KMS-11 (cell line): Measurements from ENCODE around the gene SORCS2.

Source experiments
- H2AFZ ChIP-seq: fragments of 200-600 bp; sonication (generic); 2 replicates; pipeline ENCODE4 v1.6.1; 2016; ENCODE audit warnings: antibody characterized with exemption, mixed run types, low read depth
- H3K27ac ChIP-seq: fragments of 200-600 bp; sonication (generic); 2 replicates; pipeline ENCODE4 v1.6.1; 2016; ENCODE audit warnings: mild to moderate bottlenecking, mixed run types
- H3K27me3 ChIP-seq: fragments of 200-600 bp; sonication (generic); 2 replicates; pipeline ENCODE4 v1.6.1; 2017; ENCODE audit warnings: mild to moderate bottlenecking, low read depth, mixed run types, moderate library complexity; ENCODE audit not compliant: insufficient read depth
- H3K36me3 ChIP-seq: fragments of 200-600 bp; sonication (generic); 2 replicates; pipeline ENCODE4 v1.6.1; 2017; ENCODE audit warnings: mild to moderate bottlenecking, mixed run types; ENCODE audit not compliant: insufficient read depth
- H3K4me1 ChIP-seq: fragments of 200-600 bp; sonication (generic); 2 replicates; pipeline ENCODE4 v1.6.1; 2016; ENCODE audit warnings: mild to moderate bottlenecking, low read depth, mixed run types; ENCODE audit not compliant: poor library complexity, severe bottlenecking
- H3K4me2 ChIP-seq: fragments of 200-600 bp; sonication (generic); 2 replicates; pipeline ENCODE4 v1.7.0; 2016; ENCODE audit warnings: mild to moderate bottlenecking, mixed run types
- H3K4me3 ChIP-seq: fragments of 200-600 bp; sonication (generic); IDR thresholded peaks from 2 replicates; pipeline ENCODE4 v1.6.1; 2017; ENCODE audit warnings: low read depth, low read length, mixed read lengths; ENCODE audit not compliant: insufficient read depth
- H3K79me2 ChIP-seq: fragments of 200-600 bp; sonication (generic); 2 replicates; pipeline ENCODE4 v1.6.1; 2016; ENCODE audit warnings: low read depth, mixed run types; ENCODE audit not compliant: insufficient read depth
- H3K9ac ChIP-seq: fragments of 200-600 bp; sonication (generic); 2 replicates; pipeline ENCODE4 v1.6.1; 2016; ENCODE audit warnings: mild to moderate bottlenecking, mixed run types
- H4K20me1 ChIP-seq: fragments of 200-600 bp; sonication (generic); 2 replicates; pipeline ENCODE4 v1.6.1; 2016; ENCODE audit warnings: mild to moderate bottlenecking, mixed run types; ENCODE audit not compliant: insufficient read depth
- TF ChIP-seq, protein P1 (sequence below): fragments of 200-600 bp; sonication (generic); conservative IDR thresholded peaks from 2 replicates; pipeline ENCODE4 v1.6.1; 2017; ENCODE audit warnings: low read depth, mild to moderate bottlenecking, antibody characterized with exemption, low read length, moderate library complexity, mixed read lengths

SORCS2 gene

DNA sequence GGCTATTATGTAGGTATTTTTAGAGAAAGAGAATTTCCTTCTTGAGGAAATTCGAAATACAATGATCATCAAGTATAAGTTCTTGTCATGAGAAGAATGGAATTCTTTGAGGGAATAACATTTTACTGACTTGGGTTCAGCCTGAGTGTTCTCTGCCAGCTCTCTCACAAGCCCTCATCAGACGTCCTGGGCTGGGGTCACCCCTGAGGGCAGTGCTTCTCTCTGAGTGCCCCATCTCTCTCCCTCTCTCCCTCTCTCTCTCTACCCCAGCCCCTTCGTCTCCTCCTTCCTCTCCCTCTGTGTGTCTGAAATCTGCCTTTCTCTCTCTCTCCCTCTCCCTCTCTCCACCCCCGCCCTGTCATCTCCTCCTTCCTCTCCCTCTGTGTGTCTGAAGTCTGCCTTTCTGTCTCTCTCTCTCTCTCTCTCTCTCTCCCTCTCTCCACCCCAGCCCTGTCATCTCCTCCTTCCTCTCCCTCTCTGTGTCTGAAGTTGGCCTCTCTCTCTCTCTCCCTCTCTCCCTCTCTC lies 484.1 kb downstream of the SORCS2 start:
- no peak overlapping the region for H3K4me2 ChIP-seq
- H2AFZ ChIP-seq, result no peak overlapping the region
- H3K27ac ChIP-seq, result no peak overlapping the region
- TF ChIP-seq, protein P1, sequence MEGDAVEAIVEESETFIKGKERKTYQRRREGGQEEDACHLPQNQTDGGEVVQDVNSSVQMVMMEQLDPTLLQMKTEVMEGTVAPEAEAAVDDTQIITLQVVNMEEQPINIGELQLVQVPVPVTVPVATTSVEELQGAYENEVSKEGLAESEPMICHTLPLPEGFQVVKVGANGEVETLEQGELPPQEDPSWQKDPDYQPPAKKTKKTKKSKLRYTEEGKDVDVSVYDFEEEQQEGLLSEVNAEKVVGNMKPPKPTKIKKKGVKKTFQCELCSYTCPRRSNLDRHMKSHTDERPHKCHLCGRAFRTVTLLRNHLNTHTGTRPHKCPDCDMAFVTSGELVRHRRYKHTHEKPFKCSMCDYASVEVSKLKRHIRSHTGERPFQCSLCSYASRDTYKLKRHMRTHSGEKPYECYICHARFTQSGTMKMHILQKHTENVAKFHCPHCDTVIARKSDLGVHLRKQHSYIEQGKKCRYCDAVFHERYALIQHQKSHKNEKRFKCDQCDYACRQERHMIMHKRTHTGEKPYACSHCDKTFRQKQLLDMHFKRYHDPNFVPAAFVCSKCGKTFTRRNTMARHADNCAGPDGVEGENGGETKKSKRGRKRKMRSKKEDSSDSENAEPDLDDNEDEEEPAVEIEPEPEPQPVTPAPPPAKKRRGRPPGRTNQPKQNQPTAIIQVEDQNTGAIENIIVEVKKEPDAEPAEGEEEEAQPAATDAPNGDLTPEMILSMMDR, result no peak
- no peaks in the 10 kb centered on the region for H3K4me1 ChIP-seq
- H3K4me3 ChIP-seq, result no peak overlapping the region
- no peaks in the 10 kb centered on the region for H4K20me1 ChIP-seq
- H3K9ac ChIP-seq, result no peak overlapping the region
- H3K36me3 ChIP-seq, result no peaks in the 10 kb centered on the region
- H3K27me3 ChIP-seq, result no peaks in the 10 kb centered on the region
- H3K79me2 ChIP-seq, result no peaks in the 10 kb centered on the region

DNA sequence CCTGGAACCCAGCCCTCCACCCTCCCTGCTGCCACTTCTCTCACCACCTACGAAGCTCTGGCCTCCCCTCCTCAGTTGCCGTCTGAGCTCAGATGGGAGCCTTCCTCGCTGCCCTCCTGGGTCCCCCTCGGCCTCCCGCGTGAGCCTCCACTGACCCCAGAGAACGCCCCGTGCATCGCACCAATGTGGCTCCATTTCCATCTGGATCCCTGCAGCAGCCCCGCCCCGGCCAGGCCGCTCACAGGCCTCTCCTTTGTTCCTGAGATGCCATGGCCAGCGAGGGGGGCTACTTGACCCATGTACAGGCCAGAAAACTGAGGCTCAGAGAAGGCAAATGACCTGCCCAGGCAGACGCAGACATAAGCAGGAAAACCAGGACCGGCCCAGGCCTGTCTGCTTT lies 484.7 kb downstream of the SORCS2 start:
- Histone ChIP-seq H3K27me3 (no peaks in the 10 kb centered on the region), H4K20me1 (no peaks in the 10 kb centered on the region), H3K79me2 (no peaks in the 10 kb centered on the region), H3K4me1 (no peaks in the 10 kb centered on the region), H3K9ac (no peak overlapping the region), H3K36me3 (no peaks in the 10 kb centered on the region), H3K4me2 (no peak overlapping the region), H2AFZ (no peak overlapping the region), H3K4me3 (no peak overlapping the region), H3K27ac (no peak overlapping the region)
- TF ChIP-seq, protein P1, result no peak

DNA sequence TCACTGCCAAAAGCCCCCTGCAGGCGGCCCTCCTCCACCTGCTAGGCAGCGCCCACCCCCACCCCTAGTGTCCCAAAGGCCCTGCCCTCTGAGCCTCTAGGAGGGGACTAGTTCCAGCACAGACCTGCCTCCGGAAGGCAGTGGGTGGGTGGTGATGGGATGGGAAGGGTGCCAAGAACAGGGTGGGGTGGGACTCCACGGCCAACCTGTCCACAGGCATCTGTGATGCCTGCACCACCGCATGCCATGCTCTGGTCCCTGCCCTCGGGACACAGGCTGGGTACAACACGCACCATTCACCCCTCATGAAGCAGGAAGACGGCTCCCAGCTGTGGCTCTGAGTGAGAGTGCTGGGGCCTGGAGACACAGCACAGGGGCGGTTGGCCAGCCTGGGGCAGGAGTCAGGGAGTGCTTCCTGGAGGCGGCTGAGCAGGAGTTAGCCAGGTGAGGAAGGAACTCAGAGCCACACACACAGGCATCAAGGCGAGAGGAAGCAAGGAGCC lies 485.5 kb downstream of the SORCS2 start:
- TF ChIP-seq, protein P1, result no peak
- no peaks in the 10 kb centered on the region for H3K27me3 ChIP-seq

DNA sequence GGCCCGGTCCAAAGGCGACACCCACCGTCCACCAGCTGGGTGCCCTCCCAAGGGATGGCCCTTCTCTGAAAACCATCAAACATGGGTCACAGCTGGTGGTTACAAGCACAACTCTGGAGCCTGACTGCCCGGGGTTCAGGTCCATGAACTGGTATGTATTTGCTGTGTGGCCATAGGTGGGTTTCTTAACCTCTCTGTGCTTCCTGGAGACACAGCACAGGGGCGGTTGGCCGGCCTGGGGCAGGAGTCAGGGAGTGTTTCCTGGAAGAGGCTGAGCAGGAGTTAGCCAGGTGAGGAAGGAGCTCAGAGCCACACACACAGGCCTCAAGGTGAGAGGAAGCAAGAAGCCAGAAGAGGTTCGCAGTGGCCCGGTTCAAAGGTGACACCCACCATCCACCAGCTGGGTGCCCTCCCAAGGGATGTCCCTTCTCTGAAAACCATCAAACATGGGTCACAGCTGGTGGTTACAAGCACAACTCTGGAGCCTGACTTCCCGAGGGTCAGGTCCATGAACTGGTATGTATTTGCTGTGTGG lies 486.0 kb downstream of the SORCS2 start:
- H3K4me2 ChIP-seq, result no peak overlapping the region
- no peak overlapping the region for H3K27ac ChIP-seq
- no peaks in the 10 kb centered on the region for H3K27me3 ChIP-seq
- no peak overlapping the region for H3K9ac ChIP-seq
- H4K20me1 ChIP-seq, result no peaks in the 10 kb centered on the region
- no peak overlapping the region for H3K4me3 ChIP-seq
- TF ChIP-seq, protein P1, result no peak
- no peaks in the 10 kb centered on the region for H3K79me2 ChIP-seq
- H3K36me3 ChIP-seq, result no peaks in the 10 kb centered on the region
- no peak overlapping the region for H2AFZ ChIP-seq
- H3K4me1 ChIP-seq, result no peaks in the 10 kb centered on the region

More for the DNA sequence above, 485.5 kb downstream of the SORCS2 start:
- no peak overlapping the region for H3K4me2 ChIP-seq
- H3K4me1 ChIP-seq, result no peaks in the 10 kb centered on the region
- H3K79me2 ChIP-seq, result no peaks in the 10 kb centered on the region
- no peak overlapping the region for H2AFZ ChIP-seq
- H3K36me3 ChIP-seq, result no peaks in the 10 kb centered on the region
- H3K27ac ChIP-seq, result no peak overlapping the region
- no peak overlapping the region for H3K9ac ChIP-seq
- no peak overlapping the region for H3K4me3 ChIP-seq
- no peaks in the 10 kb centered on the region for H4K20me1 ChIP-seq
